Adrenal gland (tissue), 5 donors: Measurements from ENCODE around the gene ELOVL6.

Source experiments
- CTCF ChIP-seq, 6 experiments: fragments of 450-650 bp in 4 of 6; fragments of 200-600 bp in 2 of 6; sonication (generic) in 1 of 6; IDR thresholded peaks; 1 replicate in 5 of 6; 2 replicates in 1 of 6; pipeline versions ENCODE4 v1.5.1 to v1.8.0; 2016 to 2021; ENCODE audit warnings: antibody characterized with exemption in 6 of 6, mild to moderate bottlenecking in 2 of 6, moderate library complexity in 1 of 6
- POLR2A ChIP-seq, 2 donors: fragments of 450-650 bp; IDR thresholded peaks; one replicate each; pipeline ENCODE4 v1.6.1; 2017; ENCODE audit warnings: antibody characterized with exemption in 2 of 2, mild to moderate bottlenecking in 2 of 2, moderate library complexity in 1 of 2
- donor health status: DM: no; HTN: no; CAD: no.

- no peak for TF ChIP-seq CTCF (IDR thresholded peaks at IDR 0.05)
- no peak for TF ChIP-seq POLR2A (IDR thresholded peaks at IDR 0.05)
Observed at GRCh38 chr4:110096405-110096804, 102.0 kb downstream of the ELOVL6 start.
